ENCODE data around the gene ADGRF5.

Gene ADGRF5

DNA sequence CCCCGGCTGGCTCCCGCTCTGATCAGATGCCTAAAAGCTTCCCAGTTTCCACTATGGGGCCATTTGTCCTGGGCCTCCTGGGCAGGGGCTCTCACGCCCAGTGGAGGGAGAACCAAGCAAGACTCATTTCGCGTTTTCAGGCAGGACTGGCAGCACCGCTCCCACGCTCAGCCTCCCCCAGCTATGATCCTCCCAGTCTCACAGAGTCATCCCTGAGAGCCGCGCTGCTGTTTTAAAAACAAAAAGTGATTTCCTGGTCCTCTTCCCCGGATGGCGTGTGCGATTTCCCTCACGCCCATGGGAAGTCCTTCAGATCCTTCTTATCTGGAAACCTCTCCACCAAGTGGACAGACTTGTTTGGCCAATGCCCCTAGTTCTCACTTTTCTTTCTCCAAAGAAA lies at the start of gene ADGRF5:
Gene ADGRF5, minus strand, starts transcription at position 208 of the 400 bp plus-strand sequence. CDS start 15,176 bp downstream, outside the sequence.
- Histone ChIP-seq H3K4me3 (ENCODE audit: low read depth, low read length, poor library complexity, severe bottlenecking) (no peak within 1 kb of the TSS), H3K9ac (ENCODE audit: low read length) (no peak within 1 kb of the TSS), H3K27me3 (ENCODE audit: insufficient read depth, low read length) (no peaks in the 10 kb centered on the region), H3K79me2 (ENCODE audit: insufficient read depth, low read length) (no peaks in the 10 kb centered on the region), H4K20me1 (ENCODE audit: insufficient read depth, low read length) (no peaks in the 10 kb centered on the region), H3K36me3 (ENCODE audit: insufficient read depth, low read length) (no peaks in the 10 kb centered on the region), H3K4me2 (ENCODE audit: low read length) (no peak within 1 kb of the TSS), H3F3A (ENCODE audit: insufficient read depth, low read length) (no peaks in the 10 kb centered on the region), H3K27ac (ENCODE audit: low read depth, low read length, poor library complexity, severe bottlenecking) (no peak within 1 kb of the TSS), H3K4me1 (ENCODE audit: insufficient read depth, low read length, severe bottlenecking) (no peaks in the 10 kb centered on the region), H3K9me3 (ENCODE audit: low read length) (no peaks in the 10 kb centered on the region), H3K9me2 (ENCODE audit: low read depth, low read length) (no peaks in the 10 kb centered on the region), H2AFZ (ENCODE audit: low read length) (no peak within 1 kb of the TSS)
- TF ChIP-seq CTCF (IDR thresholded peaks at IDR 0.05; ENCODE audit: low read length) (no peak), EZH2 (IDR thresholded peaks at IDR 0.05; ENCODE audit: borderline replicate concordance, low read length) (no peak)

DNA sequence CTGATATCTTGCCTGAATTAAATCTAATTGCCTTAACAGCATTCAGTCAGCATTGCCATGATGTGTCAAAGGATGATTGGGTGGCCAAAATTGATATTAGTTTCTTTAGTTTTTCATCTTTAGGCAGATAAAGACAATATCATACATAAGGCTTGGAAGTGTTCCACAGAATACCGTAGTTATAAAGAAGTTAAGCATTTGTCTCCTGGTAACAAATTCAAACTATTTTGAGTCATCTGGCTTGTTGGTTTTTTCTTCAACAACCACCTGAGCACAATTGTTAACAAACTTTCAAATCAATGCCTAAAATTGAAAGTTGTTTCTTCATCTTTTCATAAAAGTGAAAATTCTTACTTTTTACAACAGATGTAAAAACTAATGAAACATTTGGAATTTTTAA lies 47.5 kb upstream of the ADGRF5 start:
- Histone ChIP-seq H3K4me2 (ENCODE audit: low read length) (no peak overlapping the region), H3K9me3 (ENCODE audit: low read length) (no peaks in the 10 kb centered on the region), H3K9ac (ENCODE audit: low read length) (no peak overlapping the region), H2AFZ (ENCODE audit: low read length) (no peak overlapping the region), H4K20me1 (ENCODE audit: insufficient read depth, low read length) (no peaks in the 10 kb centered on the region), H3K27ac (ENCODE audit: low read depth, low read length, poor library complexity, severe bottlenecking) (no peak overlapping the region), H3K27me3 (ENCODE audit: insufficient read depth, low read length) (no peaks in the 10 kb centered on the region), H3F3A (ENCODE audit: insufficient read depth, low read length) (no peaks in the 10 kb centered on the region), H3K36me3 (ENCODE audit: insufficient read depth, low read length) (no peaks in the 10 kb centered on the region), H3K4me3 (ENCODE audit: low read depth, low read length, poor library complexity, severe bottlenecking) (no peak overlapping the region), H3K79me2 (ENCODE audit: insufficient read depth, low read length) (no peaks in the 10 kb centered on the region), H3K9me2 (ENCODE audit: low read depth, low read length) (no peaks in the 10 kb centered on the region), H3K4me1 (ENCODE audit: insufficient read depth, low read length, severe bottlenecking) (no peaks in the 10 kb centered on the region)
- no peak for TF ChIP-seq EZH2 (IDR thresholded peaks at IDR 0.05; ENCODE audit: borderline replicate concordance, low read length)
- TF ChIP-seq CTCF (IDR thresholded peaks at IDR 0.05; ENCODE audit: low read length), result no peak

GRCh38 chr6:46967826-46968349 lies 46.1 kb upstream of the ADGRF5 start:
- H3K79me2 ChIP-seq (ENCODE audit: insufficient read depth, low read length), result no peaks in the 10 kb centered on the region
- no peaks in the 10 kb centered on the region for H3K9me3 ChIP-seq (ENCODE audit: low read length)
- TF ChIP-seq CTCF (IDR thresholded peaks at IDR 0.05; ENCODE audit: low read length) (no peak), EZH2 (IDR thresholded peaks at IDR 0.05; ENCODE audit: borderline replicate concordance, low read length) (no peak)
- no peaks in the 10 kb centered on the region for H4K20me1 ChIP-seq (ENCODE audit: insufficient read depth, low read length)
- H2AFZ ChIP-seq (ENCODE audit: low read length), result no peak overlapping the region
- H3K4me1 ChIP-seq (ENCODE audit: insufficient read depth, low read length, severe bottlenecking), result no peaks in the 10 kb centered on the region
- H3K36me3 ChIP-seq (ENCODE audit: insufficient read depth, low read length), result no peaks in the 10 kb centered on the region
- no peaks in the 10 kb centered on the region for H3K27me3 ChIP-seq (ENCODE audit: insufficient read depth, low read length)
- H3F3A ChIP-seq (ENCODE audit: insufficient read depth, low read length), result no peaks in the 10 kb centered on the region
- H3K27ac ChIP-seq (ENCODE audit: low read depth, low read length, poor library complexity, severe bottlenecking), result no peak overlapping the region
- H3K4me3 ChIP-seq (ENCODE audit: low read depth, low read length, poor library complexity, severe bottlenecking), result no peak overlapping the region
- no peak overlapping the region for H3K4me2 ChIP-seq (ENCODE audit: low read length)
- no peaks in the 10 kb centered on the region for H3K9me2 ChIP-seq (ENCODE audit: low read depth, low read length)
- no peak overlapping the region for H3K9ac ChIP-seq (ENCODE audit: low read length)
